Osteocyte (in vitro differentiated cells): ENCODE measurements around the gene DPYD. TPM values are rescaled to one million over a fixed set of nuclear protein-coding genes. Genes with fewer than 3 reads are reported as not detected.
"Not testable (repeated sequence)": the region's sequence is repeated elsewhere in the genome, so short reads cannot be mapped to it uniquely, and the experiment has no call there.

Source experiments
- DNase-seq: peaks from one replicate; pipeline ENCODE4 v3.0.0; 2021; ENCODE audit warnings: mixed read lengths; ENCODE audit not compliant: unreplicated experiment; ENCODE audit errors: extremely low spot score
- H3K27ac Mint-ChIP-seq: one replicate; pipeline ENCODE4 v1.8.0; 2021; ENCODE audit warnings: mild to moderate bottlenecking, mixed read lengths; ENCODE audit not compliant: unreplicated experiment
- H3K27me3 Mint-ChIP-seq: one replicate; pipeline ENCODE4 v1.8.0; 2021; ENCODE audit warnings: mixed read lengths; ENCODE audit not compliant: unreplicated experiment
- H3K36me3 Mint-ChIP-seq: one replicate; pipeline ENCODE4 v1.8.0; 2021; ENCODE audit warnings: mixed read lengths; ENCODE audit not compliant: unreplicated experiment
- H3K4me1 Mint-ChIP-seq: one replicate; pipeline ENCODE4 v1.8.0; 2021; ENCODE audit warnings: mixed read lengths; ENCODE audit not compliant: unreplicated experiment
- H3K4me3 Mint-ChIP-seq: one replicate; pipeline ENCODE4 v1.8.0; 2021; ENCODE audit warnings: mild to moderate bottlenecking, moderate library complexity, mixed read lengths; ENCODE audit not compliant: unreplicated experiment
- H3K9me3 Mint-ChIP-seq: one replicate; pipeline ENCODE4 v1.8.0; 2021; ENCODE audit warnings: mixed read lengths; ENCODE audit not compliant: unreplicated experiment
- total RNA-seq: library from RNA; stranded (reverse); gene quantifications from 2 replicates; pipeline ENCODE4 v1.2.1, GENCODE V29; 2021
- TF ChIP-seq, protein P1 (sequence below): fragments of 200-600 bp; sonication (generic); IDR thresholded peaks from 2 replicates; pipeline ENCODE4 v1.5.0; 2021; ENCODE audit warnings: antibody characterized with exemption, mild to moderate bottlenecking, moderate library complexity

Gene DPYD
- total RNA-seq, 1 donor from 2014 or later = 44.0 TPM

DNA sequence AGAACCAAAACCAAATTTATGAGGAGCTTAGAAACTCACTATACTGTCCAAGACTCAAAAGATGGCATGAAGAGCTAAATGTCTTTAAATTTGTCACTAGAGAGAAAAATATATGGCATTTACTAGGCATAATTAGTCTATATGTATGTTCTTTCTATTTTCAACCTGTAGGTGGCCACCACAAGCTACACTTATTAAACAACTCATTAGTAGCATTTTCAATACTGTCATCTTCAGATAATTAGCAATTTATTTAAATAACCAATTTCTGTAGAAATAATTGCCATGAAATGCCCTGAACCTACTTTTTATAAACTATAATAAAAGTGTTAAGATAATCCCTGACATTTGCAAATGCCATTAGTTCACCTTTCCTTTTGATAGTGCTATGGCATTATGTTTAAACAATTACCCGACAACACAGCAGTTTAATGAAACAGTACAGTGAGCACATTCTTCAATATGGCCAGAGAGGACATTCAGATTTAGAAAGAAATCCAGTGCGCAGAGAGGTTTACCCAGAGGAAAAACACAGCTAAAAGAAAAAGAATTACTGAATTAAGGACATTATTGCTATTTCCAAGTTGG is 676.8 kb downstream of the DPYD start:
- DNase-seq = no peak
- H3K4me1 Mint-ChIP-seq = peaks cover 12% of the 10 kb centered on the region
- H3K27ac Mint-ChIP-seq = no peak overlapping the region
- no peaks in the 10 kb centered on the region for H3K27me3 Mint-ChIP-seq
- H3K9me3 Mint-ChIP-seq = peaks cover 10% of the 10 kb centered on the region
- H3K4me3 Mint-ChIP-seq = no peak overlapping the region
- peaks cover 7% of the 10 kb centered on the region for H3K36me3 Mint-ChIP-seq
- TF ChIP-seq, protein P1, sequence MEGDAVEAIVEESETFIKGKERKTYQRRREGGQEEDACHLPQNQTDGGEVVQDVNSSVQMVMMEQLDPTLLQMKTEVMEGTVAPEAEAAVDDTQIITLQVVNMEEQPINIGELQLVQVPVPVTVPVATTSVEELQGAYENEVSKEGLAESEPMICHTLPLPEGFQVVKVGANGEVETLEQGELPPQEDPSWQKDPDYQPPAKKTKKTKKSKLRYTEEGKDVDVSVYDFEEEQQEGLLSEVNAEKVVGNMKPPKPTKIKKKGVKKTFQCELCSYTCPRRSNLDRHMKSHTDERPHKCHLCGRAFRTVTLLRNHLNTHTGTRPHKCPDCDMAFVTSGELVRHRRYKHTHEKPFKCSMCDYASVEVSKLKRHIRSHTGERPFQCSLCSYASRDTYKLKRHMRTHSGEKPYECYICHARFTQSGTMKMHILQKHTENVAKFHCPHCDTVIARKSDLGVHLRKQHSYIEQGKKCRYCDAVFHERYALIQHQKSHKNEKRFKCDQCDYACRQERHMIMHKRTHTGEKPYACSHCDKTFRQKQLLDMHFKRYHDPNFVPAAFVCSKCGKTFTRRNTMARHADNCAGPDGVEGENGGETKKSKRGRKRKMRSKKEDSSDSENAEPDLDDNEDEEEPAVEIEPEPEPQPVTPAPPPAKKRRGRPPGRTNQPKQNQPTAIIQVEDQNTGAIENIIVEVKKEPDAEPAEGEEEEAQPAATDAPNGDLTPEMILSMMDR = peak; percentile 62

DNA sequence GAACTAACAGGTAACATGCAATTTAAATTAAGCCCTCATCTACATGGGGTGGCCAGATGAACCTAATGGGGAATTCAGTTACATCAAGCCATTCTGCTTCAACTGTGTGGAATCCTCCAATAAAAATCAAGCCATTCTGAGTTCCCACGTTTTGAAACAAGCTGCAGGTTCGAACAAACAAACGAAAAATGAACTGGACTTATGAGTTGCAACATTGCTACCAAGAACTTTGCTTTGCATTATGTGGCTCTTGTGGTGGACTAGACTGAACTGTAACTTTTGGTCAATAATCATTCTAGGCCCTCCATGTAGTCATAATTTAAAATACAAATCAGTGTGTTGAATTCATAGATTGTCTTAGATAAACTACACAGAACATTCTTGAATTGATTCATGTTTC is 682.0 kb downstream of the DPYD start:
- no peaks in the 10 kb centered on the region for H3K27me3 Mint-ChIP-seq
- H3K36me3 Mint-ChIP-seq = peaks cover 6% of the 10 kb centered on the region
- no peak overlapping the region for H3K27ac Mint-ChIP-seq
- H3K4me3 Mint-ChIP-seq = no peak overlapping the region
- no peaks in the 10 kb centered on the region for H3K4me1 Mint-ChIP-seq
- DNase-seq = no peak
- TF ChIP-seq, protein P1 = no peak
- H3K9me3 Mint-ChIP-seq = no peaks in the 10 kb centered on the region

DNA sequence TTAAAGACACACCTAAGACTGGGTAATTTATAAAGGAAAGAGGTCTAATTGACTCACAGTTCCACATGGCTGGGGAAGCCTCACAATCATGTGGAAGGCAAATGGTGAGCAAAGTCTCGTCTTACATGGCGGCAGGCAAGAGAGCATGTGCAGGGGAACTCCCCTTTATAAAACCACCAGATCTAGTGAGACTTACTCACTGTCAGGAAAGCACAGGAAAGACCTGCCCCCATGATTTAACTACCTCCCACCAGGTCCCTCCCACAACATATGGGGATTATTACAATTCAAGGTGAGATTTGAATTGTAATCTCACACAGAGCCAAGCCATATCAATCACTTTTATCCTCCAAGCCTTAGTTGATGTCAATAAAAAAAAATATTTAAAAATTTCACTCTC is 689.5 kb downstream of the DPYD start:
- DNase-seq, H3K4me3 Mint-ChIP-seq, H3K27me3 Mint-ChIP-seq, H3K4me1 Mint-ChIP-seq, H3K27ac Mint-ChIP-seq: not testable (repeated sequence)
- Mint-ChIP-seq H3K36me3 (peaks cover 33% of the 10 kb centered on the region), H3K9me3 (peaks cover 18% of the 10 kb centered on the region)

DNA sequence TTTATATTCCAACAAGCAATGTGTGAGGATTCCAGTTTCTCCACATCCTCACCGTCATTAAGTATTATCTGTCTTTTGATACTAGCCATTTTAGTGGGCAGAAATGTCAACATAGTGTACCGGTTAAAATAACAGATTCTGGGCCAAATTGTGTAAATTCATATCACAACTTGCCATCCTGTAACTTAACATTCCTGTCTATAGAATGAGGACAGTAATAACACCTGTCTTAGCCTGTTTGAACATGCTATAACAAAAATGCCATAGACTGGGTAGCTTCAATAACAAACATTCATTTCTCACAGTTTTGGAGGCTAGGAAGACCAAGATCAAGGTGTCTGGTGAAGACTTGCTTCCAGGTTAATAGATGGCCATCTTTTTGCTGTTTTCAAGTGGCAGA is 708.2 kb downstream of the DPYD start:
- DNase-seq = no peak

DNA sequence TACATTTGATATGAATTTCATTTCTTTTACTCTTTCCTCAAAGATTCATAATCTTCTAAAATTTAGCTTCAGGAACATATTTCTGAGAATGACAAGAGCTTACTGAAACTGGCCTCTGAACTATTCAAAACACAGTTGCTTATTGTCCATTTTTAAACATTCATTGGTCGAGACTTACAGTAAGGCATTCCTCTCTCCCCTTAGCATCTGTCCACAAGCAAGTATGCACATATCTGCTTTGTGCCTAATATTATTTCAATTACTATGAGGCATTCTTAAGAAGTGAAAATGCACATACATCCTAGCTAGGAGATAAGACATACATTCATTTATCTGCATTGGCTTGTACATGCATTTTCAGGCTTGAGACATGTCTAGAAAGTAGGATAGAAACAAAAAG is 710.5 kb downstream of the DPYD start:
- TF ChIP-seq, protein P1 = no peak
- Mint-ChIP-seq H3K27ac (no peak overlapping the region), H3K9me3 (no peaks in the 10 kb centered on the region), H3K36me3 (peaks cover 6% of the 10 kb centered on the region), H3K4me3 (no peak overlapping the region), H3K4me1 (peaks cover 5% of the 10 kb centered on the region), H3K27me3 (no peaks in the 10 kb centered on the region)
- no peak for DNase-seq

More for the DNA sequence above, 708.2 kb downstream of the DPYD start:
- H3K27me3 Mint-ChIP-seq = no peaks in the 10 kb centered on the region
- TF ChIP-seq, protein P1 = no peak
- no peak overlapping the region for H3K27ac Mint-ChIP-seq
- H3K9me3 Mint-ChIP-seq = no peaks in the 10 kb centered on the region
- peaks cover 6% of the 10 kb centered on the region for H3K36me3 Mint-ChIP-seq
- no peak overlapping the region for H3K4me3 Mint-ChIP-seq
- H3K4me1 Mint-ChIP-seq = no peaks in the 10 kb centered on the region
